ENCODE measurements around the gene MIOS. TPM values are rescaled to one million over a fixed set of nuclear protein-coding genes. Genes with fewer than 3 reads are reported as not detected.

Gene MIOS
- total and polyA plus RNA-seq, 2 of the 4 experiments (the other 2 are of a cell fraction): 10.6 to 32.4 TPM

GRCh38 chr7:7596176-7596575 is 29.5 kb downstream of the MIOS start:
- TF ChIP-seq RAD21 (IDR thresholded peaks at IDR 0.05; ENCODE audit: low read length): no peak
- no peak for TF ChIP-seq SMC3 (IDR thresholded peaks at IDR 0.05; ENCODE audit: low read depth, low read length)
- TF ChIP-seq MXI1 (IDR thresholded peaks at IDR 0.05; ENCODE audit: borderline replicate concordance, low read depth, low read length): no peak
- no peak for TF ChIP-seq POLR2A (IDR thresholded peaks at IDR 0.05; ENCODE audit: low read depth, low read length)
- no peak for TF ChIP-seq CHD1 (IDR thresholded peaks at IDR 0.05; ENCODE audit: low read depth, low read length)
- TF ChIP-seq BHLHE40 (IDR thresholded peaks at IDR 0.05; ENCODE audit: low read depth, low read length): no peak
- no peak for TF ChIP-seq RFX5 (IDR thresholded peaks at IDR 0.05; ENCODE audit: low read depth, low read length)
- no peak for TF ChIP-seq USF2 (IDR thresholded peaks at IDR 0.05; ENCODE audit: low read depth, low read length)
- no peak for TF ChIP-seq CTCF (conservative IDR thresholded peaks at IDR 0.05; ENCODE audit: low read depth, low read length)
- no peak for TF ChIP-seq FOS (IDR thresholded peaks at IDR 0.05; ENCODE audit: low read depth, low read length)
- TF ChIP-seq RCOR1 (IDR thresholded peaks at IDR 0.05; ENCODE audit: insufficient replicate concordance, low read length): no peak
- no peak for TF ChIP-seq MAFK (IDR thresholded peaks at IDR 0.05; ENCODE audit: low read depth, low read length)
- no peak for TF ChIP-seq CEBPB (IDR thresholded peaks at IDR 0.05; ENCODE audit: low read depth, low read length)
- TF ChIP-seq NFE2L2 (IDR thresholded peaks at IDR 0.05; ENCODE audit: low read depth, low read length): no peak
- TF ChIP-seq ELK1 (IDR thresholded peaks at IDR 0.05; ENCODE audit: borderline replicate concordance, low read depth, low read length): no peak
- H4K5ac ChIP-seq (ENCODE audit: low read depth, low read length): no peak overlapping the region
- no peak overlapping the region for H3K27ac ChIP-seq (ENCODE audit: insufficient read depth, low read length)
- H3K56ac ChIP-seq (ENCODE audit: extremely low read depth, insufficient read depth, low read length): no peak overlapping the region
- H2BK15ac ChIP-seq (ENCODE audit: low read depth, low read length): no peak overlapping the region
- H3K4me1 ChIP-seq (ENCODE audit: control insufficient read depth, insufficient read depth, low read length): no peaks in the 10 kb centered on the region
- ChIA-PET POLR2A (ENCODE audit: unreplicated experiment) (no interaction called here), CTCF (interaction anchor here (0.9 to 1.0 kb wide), 2 partner anchors 19 to 169 kb away, joined by 3 read pairs; no protein-coding TSS in a partner anchor)
- H3K4me3 ChIP-seq (ENCODE audit: insufficient read depth, low read depth, low read length): no peak overlapping the region
- no peak overlapping the region for H4K8ac ChIP-seq (ENCODE audit: low read depth in 2 of 2, low read length in 2 of 2)
- intact Hi-C loops (cut with micrococcal nuclease) (loop anchor here (10.0 kb wide), 1 partner anchor 699 kb away; no protein-coding TSS in a partner anchor), dilution Hi-C loops (cut with HindIII; ENCODE audit: low sequenced_read_pairs, unreplicated experiment) (no loop called here), in situ Hi-C loops (cut with MboI; ENCODE audit: low sequenced_read_pairs) (no loop called here)
- no peak overlapping the region for H3K4ac ChIP-seq (ENCODE audit: low read depth, low read length)
- no peak for DNase-seq
- ATAC-seq (ENCODE audit: low read depth): no peak
- H3K9me1 ChIP-seq (ENCODE audit: insufficient read depth, low read length): no peaks in the 10 kb centered on the region
- no peak overlapping the region for H2AK5ac ChIP-seq (ENCODE audit: low read depth, low read length)
- H3K4me2 ChIP-seq (ENCODE audit: low read depth, low read length): no peak overlapping the region
- H3K18ac ChIP-seq (ENCODE audit: low read depth, low read length): no peak overlapping the region
- no peak overlapping the region for H2AFZ ChIP-seq (replicated peaks; ENCODE audit: low read length, poor library complexity)
- no peak overlapping the region for H2AK9ac ChIP-seq (replicated peaks; ENCODE audit: low read depth, low read length, poor library complexity)
- H3K9me3 ChIP-seq (ENCODE audit: control insufficient read depth, insufficient read depth, low read length): no peaks in the 10 kb centered on the region
- no TSS peak for BruUV-seq (replicated peaks)
- no CpG with 5 or more reads among the region's 5 CpGs for WGBS, 2 experiments (ENCODE audit: extremely low coverage in 2 of 2, insufficient read length in 1 of 2)
- H2BK5ac ChIP-seq (ENCODE audit: low read depth, low read length, poor library complexity, severe bottlenecking): no peak overlapping the region
- H4K20me1 ChIP-seq (ENCODE audit: insufficient read depth, low read length): no peaks in the 10 kb centered on the region
- H3K36me3 ChIP-seq (ENCODE audit: control insufficient read depth, insufficient read depth, low read length): peaks cover 8% of the 10 kb centered on the region; the same call in 1 of the 2 replicates
- H3K14ac ChIP-seq (replicated peaks; ENCODE audit: low read depth, low read length): no peak overlapping the region
- no peak overlapping the region for H3K23ac ChIP-seq (ENCODE audit: low read depth, low read length)
- H4K91ac ChIP-seq (ENCODE audit: insufficient read depth, low read depth, low read length): no peak overlapping the region
- no peak overlapping the region for H2BK120ac ChIP-seq (ENCODE audit: low read depth, low read length)
- H3K79me1 ChIP-seq (ENCODE audit: low read depth in 1 of 2, low read length in 2 of 2): no peaks in the 10 kb centered on the region
- no peaks in the 10 kb centered on the region for H3K27me3 ChIP-seq (ENCODE audit: control insufficient read depth, insufficient read depth, low read length)
- no peak overlapping the region for H3K9ac ChIP-seq (ENCODE audit: low read depth, low read length)
- no peak overlapping the region for H2BK20ac ChIP-seq (ENCODE audit: low read depth, low read length)
